NCI-H524 treated with DMSO at 0.1 percent for 48 hours (cell line): ENCODE data around the gene C2CD3.

ENCODE experiments used
- DNase-seq: peaks from one replicate; lab custom pipeline; 2025; lab: John Stamatoyannopoulos, UW

The C2CD3 gene

DNA sequence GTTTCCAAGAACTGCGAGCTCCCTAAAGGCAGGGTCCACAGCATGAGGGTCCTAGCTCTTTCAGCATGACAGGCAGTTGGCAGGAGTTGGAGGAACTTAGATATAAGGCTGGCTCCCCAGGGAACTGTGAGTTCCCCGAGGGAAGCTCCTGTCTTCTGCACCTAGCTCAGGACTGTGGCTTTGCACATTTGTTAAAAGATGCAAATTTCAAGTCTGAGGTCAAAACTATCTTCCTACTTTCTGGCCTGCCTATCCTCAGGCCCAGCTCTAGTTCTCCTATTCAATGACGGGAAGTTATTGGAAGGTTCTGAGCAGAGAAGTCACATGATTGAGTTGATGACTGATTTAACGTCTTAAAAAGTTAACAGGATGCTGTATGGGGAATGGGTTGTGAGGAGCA, 150.3 kb downstream of the C2CD3 start:
- DNase-seq, result no peak

DNA sequence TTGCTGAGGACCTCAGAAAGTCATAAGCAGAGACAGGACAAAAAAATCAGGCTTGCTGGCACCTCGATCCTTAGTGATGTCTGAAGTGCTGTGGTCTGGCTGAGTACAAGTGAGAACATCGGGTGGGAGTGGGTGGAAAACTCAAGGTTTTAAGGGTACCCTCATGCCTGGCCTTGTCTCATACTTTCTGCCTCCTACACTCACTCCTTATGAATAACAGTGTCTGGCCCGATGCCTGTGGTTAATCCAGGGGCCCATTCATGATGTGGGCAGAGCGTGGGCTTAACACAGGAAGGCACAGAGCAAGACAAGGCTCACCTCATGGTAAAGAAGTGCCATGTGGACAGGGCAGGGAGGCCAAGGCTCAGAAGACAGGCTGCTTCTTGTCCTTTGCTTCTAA, 150.9 kb downstream of the C2CD3 start:
- DNase-seq, result no peak

GRCh38 chr11:74019104-74019738, 151.6 kb downstream of the C2CD3 start:
- no peak for DNase-seq

- DNase-seq, result no peak
Observed at GRCh38 chr11:74018331-74019005, 152.3 kb downstream of the C2CD3 start.

DNA sequence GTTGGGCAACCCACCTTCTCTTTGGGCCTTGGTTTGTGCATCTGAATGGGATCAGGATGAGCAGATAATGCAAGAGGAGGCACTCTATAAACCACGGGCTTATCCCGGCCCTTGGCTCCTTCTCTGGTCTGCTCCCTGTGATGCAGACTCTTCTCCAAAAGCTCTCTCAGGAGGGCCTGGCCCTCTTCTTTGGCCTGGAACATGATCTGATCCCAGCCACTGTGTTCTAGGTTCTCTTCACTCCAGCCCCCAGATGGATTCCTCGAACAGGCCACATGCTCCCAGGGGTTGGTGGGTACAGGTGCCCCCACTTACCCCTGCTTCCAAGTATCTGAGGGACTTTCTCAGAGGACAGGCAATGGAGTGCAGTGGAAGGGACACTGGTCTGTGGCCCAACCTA, 153.2 kb downstream of the C2CD3 start:
- DNase-seq, result no peak

- DNase-seq, result no peak
Observed at GRCh38 chr11:74015919-74016684, 154.7 kb downstream of the C2CD3 start.

DNA sequence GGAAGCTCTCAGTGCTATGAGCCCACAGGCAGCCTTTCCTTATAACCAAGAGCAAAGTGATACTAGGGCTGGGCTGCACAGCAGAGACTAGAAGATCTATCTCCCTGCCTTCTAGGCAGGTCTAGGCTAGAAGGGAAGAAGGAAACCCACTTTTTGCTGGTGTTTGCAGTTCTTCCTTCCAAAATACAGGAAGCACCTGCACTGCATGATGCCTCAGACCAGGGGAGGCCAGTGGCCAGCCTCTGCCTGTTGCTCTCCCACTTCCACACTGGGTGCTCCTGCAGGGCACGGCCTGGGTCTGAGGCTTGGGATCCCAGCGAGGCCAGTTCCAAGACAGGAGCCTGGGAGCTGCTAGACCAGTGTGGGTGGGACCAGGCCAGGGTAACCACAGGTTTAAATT, 155.9 kb downstream of the C2CD3 start:
- DNase-seq, result no peak

GRCh38 chr11:74013141-74013540, 157.7 kb downstream of the C2CD3 start:
- DNase-seq, result no peak

DNA sequence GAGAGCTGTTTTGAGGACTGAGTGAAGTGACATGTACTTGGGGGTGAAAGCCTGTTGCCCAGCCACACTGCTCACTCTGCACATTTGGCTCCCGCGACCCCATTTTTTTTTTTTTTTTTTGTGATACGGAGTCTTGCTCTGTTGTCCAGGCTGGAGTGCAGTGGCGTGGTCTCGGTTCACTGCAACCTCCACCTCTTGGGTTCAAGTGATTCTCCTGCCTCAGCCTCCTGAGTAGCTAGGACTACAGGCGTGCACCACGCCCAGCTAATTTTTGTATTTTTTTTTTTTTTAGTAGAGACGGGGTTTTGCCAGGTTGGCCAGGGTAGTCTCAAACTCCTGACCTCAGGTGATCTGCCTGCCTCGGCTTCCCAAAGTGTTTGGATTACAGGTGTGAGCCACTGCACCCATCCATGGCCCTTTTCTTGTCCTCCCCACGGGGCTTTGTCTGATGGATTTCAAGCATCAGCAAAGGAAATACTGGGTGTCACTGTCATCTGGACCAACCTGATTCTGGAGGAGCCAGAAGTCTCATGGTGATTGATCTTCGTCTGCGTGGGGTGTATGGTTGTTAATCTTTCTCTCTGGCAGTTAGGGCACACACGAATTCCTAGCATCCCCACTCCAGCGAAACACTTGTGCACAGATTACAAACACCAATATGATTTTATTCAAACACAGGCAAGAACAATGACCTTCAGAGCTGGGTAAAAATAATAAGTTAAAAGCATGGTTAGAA, 158.6 kb downstream of the C2CD3 start:
- DNase-seq, result no peak

DNA sequence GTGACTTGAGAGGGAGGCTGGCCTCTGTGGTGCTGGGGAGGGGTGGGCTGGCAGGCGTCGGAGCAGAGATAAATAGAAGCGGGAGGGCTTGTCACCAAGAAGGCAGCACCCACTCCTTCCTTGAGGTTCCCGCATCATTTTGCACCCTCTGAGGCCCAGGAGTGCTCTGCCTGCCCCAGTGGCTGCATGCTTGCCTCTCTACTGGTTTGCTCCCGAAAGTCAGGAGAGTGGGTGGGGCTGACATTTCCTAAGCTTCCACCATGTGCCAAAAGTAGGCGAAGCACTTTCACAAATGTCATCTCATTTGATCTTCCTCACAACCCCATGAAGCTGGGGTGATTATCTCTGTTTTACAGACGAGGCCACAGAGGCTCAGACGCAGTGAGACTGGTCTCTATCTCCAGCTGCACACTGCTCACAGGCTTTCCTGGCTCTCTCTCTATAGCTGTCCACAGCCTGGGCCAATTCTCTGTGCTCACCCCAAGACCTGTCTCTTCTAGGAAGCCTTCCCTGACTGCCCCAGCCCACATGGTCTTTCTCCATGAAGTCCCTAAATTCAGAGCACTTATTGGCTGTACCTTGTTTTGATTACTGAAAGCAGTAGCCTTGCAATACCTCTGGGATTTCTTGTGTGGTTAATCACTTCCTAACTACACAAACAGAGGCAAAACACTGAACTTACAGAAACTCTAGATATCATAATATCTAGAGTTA, 159.3 kb downstream of the C2CD3 start:
- no peak for DNase-seq

- DNase-seq, result no peak
Observed at GRCh38 chr11:74010306-74011300, 160.2 kb downstream of the C2CD3 start.

GRCh38 chr11:74009675-74010305, 161.0 kb downstream of the C2CD3 start:
- no peak for DNase-seq

DNA sequence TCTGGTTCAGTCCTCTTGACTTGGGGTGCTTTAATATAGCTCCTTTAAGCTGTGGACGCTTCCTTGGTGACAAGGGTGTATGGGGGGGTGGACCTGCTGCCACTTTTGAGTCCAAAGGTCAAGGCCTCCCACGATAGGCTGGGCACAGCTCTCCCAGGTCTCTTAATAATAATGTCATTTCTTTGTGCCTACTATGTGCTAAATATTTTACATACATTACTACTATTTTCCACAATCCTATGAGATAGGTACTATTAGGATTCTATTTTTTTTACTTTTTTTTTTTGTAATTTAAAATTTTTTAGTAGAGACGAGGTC, 161.6 kb downstream of the C2CD3 start:
- no peak for DNase-seq

GRCh38 chr11:74008373-74009229, 162.2 kb downstream of the C2CD3 start, which contains the start of gene UCP3:
Gene UCP3, minus strand, starts transcription at chr11:74009085. Its CDS starts 2,043 bp downstream, at chr11:74007042.
- no peak for DNase-seq

DNA sequence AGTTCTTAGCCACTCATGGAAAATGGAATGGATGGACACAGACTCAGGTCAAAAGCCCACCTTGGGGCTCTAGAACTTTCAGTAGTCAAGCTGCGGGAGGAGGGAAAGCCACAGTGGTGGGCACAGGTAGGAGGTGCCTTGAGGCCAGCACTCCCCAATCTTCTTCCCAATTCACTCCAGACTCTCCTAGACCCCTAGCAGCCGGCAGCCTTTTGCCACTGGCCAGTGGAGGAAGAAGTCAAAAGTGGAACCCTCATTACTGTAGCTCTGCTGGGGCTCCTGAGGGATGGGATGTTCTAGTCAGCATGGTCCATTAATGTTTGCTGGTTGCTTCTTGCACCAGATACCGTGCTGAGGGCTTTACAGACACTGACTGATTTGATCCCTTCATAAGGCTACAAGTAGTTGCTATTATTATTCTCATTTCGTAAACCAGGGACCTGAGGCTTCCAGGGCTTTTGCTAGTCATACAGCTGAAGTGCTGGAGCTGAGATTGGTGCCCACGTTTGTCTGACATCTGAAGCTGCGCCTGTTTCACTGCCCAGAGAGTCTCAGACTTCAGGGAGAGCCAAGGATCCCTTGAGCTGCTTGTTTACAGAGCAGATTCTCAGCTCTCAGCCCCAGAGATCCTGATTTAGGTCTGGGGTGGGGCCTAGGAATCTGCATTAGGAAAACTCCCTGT, 163.0 kb downstream of the C2CD3 start:
- no peak for DNase-seq

DNA sequence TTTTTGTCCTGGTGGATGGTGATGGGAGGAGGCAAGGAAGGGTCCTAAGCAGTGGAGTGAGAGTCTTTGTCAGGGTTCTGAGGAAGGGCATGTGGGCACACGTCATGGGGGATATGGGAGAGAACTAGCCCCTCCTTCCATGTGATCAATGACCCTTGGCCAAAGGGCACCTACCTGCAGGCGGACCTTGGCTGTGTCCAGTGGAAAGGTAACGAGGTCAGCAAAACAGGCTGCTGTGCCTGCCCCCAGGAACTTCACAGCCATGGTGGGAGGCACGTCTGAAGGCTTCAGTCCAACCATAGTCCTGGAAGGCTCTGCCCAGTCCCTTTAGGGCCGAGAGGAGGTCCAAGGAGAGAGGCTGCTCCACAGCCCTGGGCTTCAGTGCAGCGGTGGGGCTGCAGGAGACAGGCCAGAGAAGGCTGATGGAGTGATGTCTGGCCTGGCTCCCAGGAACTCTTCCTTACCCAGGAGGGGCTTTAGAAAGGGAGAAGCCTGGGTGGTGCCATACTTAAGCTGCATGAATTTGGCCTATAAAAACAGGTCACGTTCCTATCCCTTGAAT, 164.0 kb downstream of the C2CD3 start:
- DNase-seq, result no peak

GRCh38 chr11:74005721-74006517, 164.9 kb downstream of the C2CD3 start:
- DNase-seq, result no peak
